Measurements from ENCODE around the gene ZSCAN23. TPM values are rescaled to one million over a fixed set of nuclear protein-coding genes. Genes with fewer than 3 reads are reported as not detected.

The ZSCAN23 gene
- total and polyA plus RNA-seq, 2 of the 8 experiments (the other 6 are each of a cell fraction or from before 2014, with no cell fraction given) = 0.74 to 5.3 TPM

DNA sequence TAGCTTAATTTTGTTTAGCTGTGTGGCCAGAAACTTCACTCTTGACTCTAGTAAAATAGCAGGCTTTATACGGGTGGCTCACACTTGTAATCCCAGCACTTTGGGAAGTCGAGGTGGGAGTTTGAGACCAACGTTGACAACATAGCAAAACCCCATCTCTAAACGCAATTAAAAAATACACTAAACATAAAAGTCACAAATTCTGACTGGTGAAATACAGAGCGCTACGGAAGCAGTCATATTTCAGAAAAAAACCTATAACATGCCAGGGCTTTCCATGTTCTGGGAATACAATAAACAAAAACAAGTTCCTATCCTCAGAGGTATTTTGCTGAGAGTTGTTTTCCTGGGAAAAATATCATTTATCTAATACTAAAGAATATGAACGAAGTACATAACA lies 24.8 kb upstream of the ZSCAN23 start:
- Histone ChIP-seq H3K4me1 (replicated peaks in 1 of 4; ENCODE audit: control insufficient read depth in 3 of 4, insufficient read depth in 4 of 4, low read length in 3 of 4) (no peaks in the 10 kb centered on the region), H2BK12ac (ENCODE audit: low read depth, low read length) (no peak overlapping the region), H3K23ac (ENCODE audit: insufficient read length) (no peak overlapping the region), H4K91ac (replicated peaks; ENCODE audit: insufficient read length, low read length) (no peak overlapping the region), H3K4me2 (ENCODE audit: insufficient read depth in 1 of 2, low read depth in 2 of 2, low read length in 2 of 2) (no peak overlapping the region), H3K27me3 (replicated peaks in 1 of 4; ENCODE audit: control insufficient read depth in 3 of 4, extremely low read depth in 1 of 4, insufficient read depth in 3 of 4, low read length in 3 of 4) (no peaks in the 10 kb centered on the region), H2AK5ac (ENCODE audit: low read depth, low read length) (no peak overlapping the region), H3K18ac (ENCODE audit: extremely low read depth, low read length) (no peak overlapping the region), H4K5ac (ENCODE audit: insufficient read length, low read depth, low read length) (no peak overlapping the region), H3K4me3 (ENCODE audit: extremely low read depth in 1 of 4, insufficient read depth in 2 of 4, low read depth in 3 of 4, low read length in 4 of 4) (no peak overlapping the region), H2BK20ac (ENCODE audit: low read length) (no peak overlapping the region), H3K36me3 (ENCODE audit: control insufficient read depth in 2 of 4, insufficient read depth in 4 of 4, low read length in 3 of 4) (no peaks in the 10 kb centered on the region), H3K9ac (replicated peaks in 1 of 4; ENCODE audit: extremely low read depth in 1 of 4, low read depth in 3 of 4, low read length in 3 of 4) (no peak overlapping the region), H3K14ac (ENCODE audit: insufficient read length) (no peak overlapping the region), H3K9me3 (ENCODE audit: insufficient read depth in 2 of 2, low read depth in 1 of 2, low read length in 1 of 2) (peaks cover 0 to 4% of the 10 kb centered on the region in 2 experiments; a peak in 2 of 4 replicates), H3K79me1 (ENCODE audit: low read depth, low read length) (no peaks in the 10 kb centered on the region), H4K8ac (ENCODE audit: extremely low read depth, insufficient read depth, low read length) (no peak overlapping the region), H3K27ac (ENCODE audit: low read depth, low read length) (no peak overlapping the region), H3K4ac (replicated peaks; ENCODE audit: insufficient read length, low read depth, low read length) (no peak overlapping the region), H2BK15ac (ENCODE audit: low read length) (no peak overlapping the region), H4K20me1 (replicated peaks in 1 of 2; ENCODE audit: control insufficient read depth in 1 of 2, insufficient read depth in 2 of 2, low read length in 2 of 2) (no peaks in the 10 kb centered on the region), H3K79me2 (ENCODE audit: control insufficient read depth in 1 of 2, insufficient read depth in 2 of 2, low read length in 2 of 2) (no peaks in the 10 kb centered on the region), H3K56ac (replicated peaks; ENCODE audit: insufficient read length, low read depth, low read length) (no peak overlapping the region), H3K23me2 (ENCODE audit: low read depth, low read length) (no peaks in the 10 kb centered on the region), H2BK5ac (ENCODE audit: low read depth, low read length) (no peak overlapping the region), H2AFZ (ENCODE audit: low read length) (no peak overlapping the region), H2BK120ac (replicated peaks; ENCODE audit: low read depth, low read length) (no peak overlapping the region)
- ChIA-PET POLR2A (ENCODE audit: partially characterized antibody) (no interaction called here), CTCF (ENCODE audit: partially characterized antibody) (interaction anchor here (1.2 to 3.6 kb wide), 2 partner anchors 8 to 63 kb away, joined by 3 to 11 read pairs; no protein-coding TSS in a partner anchor)
- no peak for DNase-seq (ENCODE audit: low read depth in 1 of 2, low spot score in 2 of 2)
- no peak for TF ChIP-seq CBX8 (IDR thresholded peaks at IDR 0.05; ENCODE audit: borderline replicate concordance, low read depth, low read length)
- no peak for TF ChIP-seq EGR1 (IDR thresholded peaks at IDR 0.05; ENCODE audit: borderline replicate concordance, low read depth, low read length)
- no peak for TF ChIP-seq SP4 (IDR thresholded peaks at IDR 0.05; ENCODE audit: low read length)
- no peak for TF ChIP-seq CHD2 (IDR thresholded peaks at IDR 0.05; ENCODE audit: low read length)
- no peak for TF ChIP-seq SRF (IDR thresholded peaks at IDR 0.05; ENCODE audit: low read depth, low read length)
- no peak for TF ChIP-seq RFX5 (IDR thresholded peaks at IDR 0.05; ENCODE audit: borderline replicate concordance, low read depth, low read length)
- TF ChIP-seq ZNF274 (IDR thresholded peaks at IDR 0.05; ENCODE audit: borderline replicate concordance, extremely low read depth, low read length) = no peak
- TF ChIP-seq SIX5 (IDR thresholded peaks at IDR 0.05; ENCODE audit: low read depth, low read length) = no peak
- no peak for TF ChIP-seq POLR2A (IDR thresholded peaks at IDR 0.05; ENCODE audit: control extremely low read depth in 1 of 2, low read depth in 2 of 2, low read length in 2 of 2)
- TF ChIP-seq CHD1 (IDR thresholded peaks at IDR 0.05; ENCODE audit: low read depth, low read length) = no peak
- FAIRE-seq = no peak
- WGBS, 2 experiments (ENCODE audit: extremely low coverage in 1 of 2, insufficient coverage in 1 of 2, insufficient read length in 1 of 2, insufficient replicate concordance in 2 of 2, low coverage in 1 of 2, low lambda C conversion rate in 2 of 2, missing lambda C conversion rate in 1 of 2) = 88% methylated on average over 7 of the region's 7 CpGs; no CpG with 5 or more reads in 1 of the 2 experiments

Data from H1 (cell line).